HFFc6 (cell line): ENCODE results near the gene PRKD1. TPM values are rescaled to one million over a fixed set of nuclear protein-coding genes. Genes with fewer than 3 reads are reported as not detected.

Source experiments
- DNase-seq: peaks from one replicate; pipeline ENCODE4 v3.0.0-alpha.2; 2018
- H3K27ac Mint-ChIP-seq: 2 replicates; pipeline ENCODE4 v1.8.0; 2020; ENCODE audit warnings: mild to moderate bottlenecking, mixed read lengths
- H3K27me3 Mint-ChIP-seq: 2 replicates; pipeline ENCODE4 v1.8.0; 2021; ENCODE audit warnings: mild to moderate bottlenecking, moderate library complexity, mixed read lengths; ENCODE audit not compliant: insufficient read depth
- H3K36me3 Mint-ChIP-seq: 2 replicates; pipeline ENCODE4 v1.8.0; 2021; ENCODE audit warnings: low read depth, mixed read lengths
- H3K4me1 Mint-ChIP-seq: 2 replicates; pipeline ENCODE4 v1.8.0; 2020; ENCODE audit warnings: low read depth, mixed read lengths
- H3K4me3 Mint-ChIP-seq: 2 replicates; pipeline ENCODE4 v1.8.0; 2020; ENCODE audit warnings: mild to moderate bottlenecking, moderate library complexity, mixed read lengths
- H3K9me3 Mint-ChIP-seq: 2 replicates; pipeline ENCODE4 v1.8.0; 2020; ENCODE audit warnings: mild to moderate bottlenecking, mixed read lengths
- CTCF ChIP-seq: fragments of 200-600 bp; sonication (generic); IDR thresholded peaks from 2 replicates; pipeline ENCODE4 v1.5.0; 2021; ENCODE audit warnings: antibody characterized with exemption, mild to moderate bottlenecking
- total RNA-seq, 6 experiments: library from RNA; stranded (reverse); fragmentation: NEBNext Ultra II Directional; extraction: Animal tissue kit (Norgen Biotek cat#: 25700); gene quantifications; 2 replicates in 1 of 6; 3 replicates in 5 of 6; pipeline ENCODE4 v1.2.3, GENCODE V29; 2021

PRKD1 gene
- total RNA-seq, 6 experiments from 2014 or later = 19.1 to 23.9 (median 21.7) TPM

DNA sequence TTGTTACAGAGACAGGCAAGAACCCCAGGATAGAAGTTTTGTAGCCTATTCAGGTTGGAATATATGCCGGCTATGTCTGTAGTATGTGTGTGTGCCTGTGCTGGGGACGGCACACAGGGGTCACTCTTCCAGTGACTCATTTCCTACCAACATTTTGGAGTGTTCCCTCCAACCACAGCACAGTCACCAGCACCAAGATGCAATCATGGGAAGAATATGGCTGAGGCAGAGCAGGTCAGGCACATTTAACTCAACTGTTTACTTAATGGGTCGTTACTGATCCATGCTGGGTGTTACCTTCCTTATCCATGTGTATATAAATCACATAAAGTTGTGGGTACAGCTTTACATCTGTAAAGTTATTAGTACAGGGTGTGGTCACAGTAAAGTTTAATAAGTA lies 178.3 kb downstream of the PRKD1 start:
- Mint-ChIP-seq H3K9me3 (no peaks in the 10 kb centered on the region), H3K4me1 (peaks cover 34% of the 10 kb centered on the region), H3K27ac (peak overlapping the region; percentile 57), H3K27me3 (no peaks in the 10 kb centered on the region), H3K4me3 (peak overlapping the region; percentile 28), H3K36me3 (peaks cover 5% of the 10 kb centered on the region; the same call in 1 of the 2 replicates)
- 0 out of 2 replicates have a peak, but pooled peaks have one; percentile 21 for TF ChIP-seq CTCF
- peak; percentile 52 for DNase-seq

- DNase-seq = no peak
- Mint-ChIP-seq H3K36me3 (no peaks in the 10 kb centered on the region; the same call in 1 of the 2 replicates), H3K4me3 (no peak overlapping the region), H3K27ac (no peak overlapping the region), H3K4me1 (peaks cover 37% of the 10 kb centered on the region), H3K9me3 (no peaks in the 10 kb centered on the region), H3K27me3 (no peaks in the 10 kb centered on the region)
- no peak for TF ChIP-seq CTCF
These were observed 181.8 kb downstream of the PRKD1 start for GRCh38 chr14:29745863-29746262.

GRCh38 chr14:29743531-29743930 lies 184.1 kb downstream of the PRKD1 start:
- TF ChIP-seq CTCF = no peak
- H3K4me1 Mint-ChIP-seq = peaks cover 15% of the 10 kb centered on the region
- DNase-seq = no peak
- no peak overlapping the region for H3K4me3 Mint-ChIP-seq
- H3K27ac Mint-ChIP-seq = no peak overlapping the region
- no peaks in the 10 kb centered on the region for H3K27me3 Mint-ChIP-seq
- H3K9me3 Mint-ChIP-seq = no peaks in the 10 kb centered on the region
- no peaks in the 10 kb centered on the region for H3K36me3 Mint-ChIP-seq

DNA sequence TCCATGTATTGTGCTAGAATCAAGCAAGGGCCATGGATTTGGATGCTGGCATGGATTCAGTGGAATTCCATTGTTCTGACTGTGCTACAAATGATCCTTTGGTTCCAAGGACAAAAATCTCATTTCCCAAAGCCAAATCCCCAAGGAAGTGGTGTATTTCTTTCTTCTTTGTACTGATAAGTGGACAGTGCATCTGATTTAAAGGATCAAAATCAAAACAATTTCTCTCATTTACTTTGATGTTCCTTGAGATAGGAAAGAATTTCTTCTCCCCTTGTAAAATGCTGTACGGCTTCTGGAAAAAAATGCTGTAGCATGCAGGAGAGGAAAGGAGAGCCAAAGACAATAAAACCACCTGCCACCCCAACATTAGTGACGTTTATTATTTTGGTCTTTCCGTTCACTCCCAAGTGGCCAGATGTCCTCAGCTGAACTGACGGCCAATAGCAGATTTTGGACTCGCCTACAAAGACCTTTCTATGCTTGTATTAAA lies 185.7 kb downstream of the PRKD1 start:
- H3K4me1 Mint-ChIP-seq = peaks cover 20% of the 10 kb centered on the region
- no peaks in the 10 kb centered on the region for H3K9me3 Mint-ChIP-seq
- H3K27ac Mint-ChIP-seq = no peak overlapping the region
- no peaks in the 10 kb centered on the region for H3K27me3 Mint-ChIP-seq
- TF ChIP-seq CTCF = no peak
- DNase-seq = peak; percentile 12
- no peaks in the 10 kb centered on the region for H3K36me3 Mint-ChIP-seq
- H3K4me3 Mint-ChIP-seq = no peak overlapping the region

GRCh38 chr14:29740491-29740890 lies 187.2 kb downstream of the PRKD1 start:
- Mint-ChIP-seq H3K9me3 (no peaks in the 10 kb centered on the region), H3K36me3 (no peaks in the 10 kb centered on the region), H3K27me3 (no peaks in the 10 kb centered on the region), H3K4me3 (no peak overlapping the region), H3K27ac (no peak overlapping the region), H3K4me1 (peaks cover 20% of the 10 kb centered on the region)
- TF ChIP-seq CTCF = no peak
- DNase-seq = no peak

DNA sequence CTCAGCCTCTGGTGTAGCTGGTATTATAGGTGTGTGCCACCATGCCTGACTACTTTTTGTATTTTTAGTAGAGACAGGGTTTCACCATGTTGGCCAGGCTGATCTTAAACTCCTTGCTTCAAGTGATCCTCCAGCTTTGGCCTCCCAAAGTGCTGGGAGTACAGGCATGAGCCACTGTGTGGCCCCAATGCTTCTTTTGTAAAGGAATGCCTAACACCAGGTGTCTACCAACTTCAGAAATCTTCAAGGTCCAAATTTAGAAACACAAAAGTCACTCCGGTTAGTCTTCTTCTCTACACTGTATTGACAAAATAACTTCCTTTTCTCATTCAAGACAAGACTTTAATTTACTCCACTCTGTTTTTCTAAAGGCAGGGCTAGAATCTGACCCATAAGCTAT lies 188.7 kb downstream of the PRKD1 start:
- Mint-ChIP-seq H3K27me3 (no peaks in the 10 kb centered on the region), H3K9me3 (no peaks in the 10 kb centered on the region), H3K27ac (no peak overlapping the region), H3K4me3 (no peak overlapping the region), H3K4me1 (peaks cover 20% of the 10 kb centered on the region), H3K36me3 (no peaks in the 10 kb centered on the region)
- no peak for TF ChIP-seq CTCF
- DNase-seq = no peak
